Stimulated activated CD4-positive, alpha-beta T cell treated with anti-CD3 and anti-CD28 coated beads, Interleukin-1b, Interleukin-23, amount 100 ng/mL, for 24 hours (primary cell): ENCODE results near the gene MYOZ1.

Source experiments
- DNase-seq, 4 experiments: peaks; one replicate each; pipeline ENCODE4 v3.0.0-alpha.2; 2020; ENCODE audit warnings: low read depth in 4 of 4, low spot score in 1 of 4

MYOZ1 gene

DNA sequence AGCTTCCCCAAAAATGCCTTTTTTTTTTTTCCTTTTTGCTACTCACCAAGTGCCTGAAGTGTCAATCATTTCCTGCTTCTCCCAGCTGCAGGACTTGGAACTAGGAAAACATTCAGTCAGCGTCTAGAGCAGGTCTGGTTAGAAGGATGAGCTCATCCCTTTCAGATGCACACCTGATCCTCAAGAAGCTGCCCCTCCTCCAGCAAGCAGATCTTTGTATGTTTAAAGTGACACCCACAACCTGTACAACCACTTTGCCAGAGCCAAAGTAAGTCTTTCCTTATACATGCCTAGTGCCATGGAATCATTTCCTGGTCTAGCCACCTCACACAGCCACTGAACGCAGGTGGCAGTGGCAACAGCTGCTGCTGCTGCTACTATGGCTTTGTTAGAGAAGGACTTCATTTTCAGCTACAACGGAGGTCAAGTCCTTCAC is 39.8 kb downstream of the MYOZ1 start:
- no peak for DNase-seq

DNA sequence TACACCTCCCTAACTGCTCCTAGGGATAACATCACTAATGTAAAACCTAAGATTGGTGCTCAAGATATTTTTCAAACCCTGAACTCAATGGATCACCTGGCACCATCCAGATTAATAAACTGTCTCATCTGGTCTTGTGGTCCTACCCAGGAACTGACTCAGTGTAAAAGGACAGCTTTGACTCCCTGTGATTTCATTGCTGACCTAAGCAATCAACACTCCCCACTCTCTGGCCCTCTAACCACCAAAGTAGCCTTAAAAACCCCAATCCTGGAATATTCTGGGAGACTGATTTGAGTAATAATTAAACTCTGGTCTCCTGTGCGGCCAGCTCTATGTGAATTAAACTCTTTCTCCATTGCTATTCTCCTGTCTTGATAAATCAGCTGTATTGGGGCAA is 43.9 kb downstream of the MYOZ1 start:
- no peak for DNase-seq

DNA sequence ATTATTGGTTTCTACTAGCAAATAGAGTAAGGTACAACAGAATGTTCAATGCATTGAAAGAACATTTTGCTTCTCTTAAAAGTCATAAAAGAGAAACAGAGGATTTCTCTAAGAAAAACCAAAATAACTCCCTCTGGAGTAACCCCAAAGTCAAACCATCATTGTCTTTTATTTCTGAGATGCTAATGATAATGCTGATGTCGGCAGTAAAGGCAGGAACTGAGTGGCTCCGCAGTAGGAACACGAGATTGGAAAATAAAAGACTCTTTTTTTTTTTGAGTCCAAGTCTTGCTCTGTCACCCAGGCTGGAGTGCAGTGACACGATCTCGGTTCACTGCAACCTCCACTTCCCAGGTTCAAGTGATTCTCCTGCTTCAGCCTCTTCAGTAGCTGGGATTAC is 47.5 kb downstream of the MYOZ1 start:
- no peak for DNase-seq

- no peak for DNase-seq
These were observed 48.2 kb downstream of the MYOZ1 start for GRCh38 chr10:73593110-73593509.

GRCh38 chr10:73591935-73592699 is 49.2 kb downstream of the MYOZ1 start:
- DNase-seq: no peak

DNA sequence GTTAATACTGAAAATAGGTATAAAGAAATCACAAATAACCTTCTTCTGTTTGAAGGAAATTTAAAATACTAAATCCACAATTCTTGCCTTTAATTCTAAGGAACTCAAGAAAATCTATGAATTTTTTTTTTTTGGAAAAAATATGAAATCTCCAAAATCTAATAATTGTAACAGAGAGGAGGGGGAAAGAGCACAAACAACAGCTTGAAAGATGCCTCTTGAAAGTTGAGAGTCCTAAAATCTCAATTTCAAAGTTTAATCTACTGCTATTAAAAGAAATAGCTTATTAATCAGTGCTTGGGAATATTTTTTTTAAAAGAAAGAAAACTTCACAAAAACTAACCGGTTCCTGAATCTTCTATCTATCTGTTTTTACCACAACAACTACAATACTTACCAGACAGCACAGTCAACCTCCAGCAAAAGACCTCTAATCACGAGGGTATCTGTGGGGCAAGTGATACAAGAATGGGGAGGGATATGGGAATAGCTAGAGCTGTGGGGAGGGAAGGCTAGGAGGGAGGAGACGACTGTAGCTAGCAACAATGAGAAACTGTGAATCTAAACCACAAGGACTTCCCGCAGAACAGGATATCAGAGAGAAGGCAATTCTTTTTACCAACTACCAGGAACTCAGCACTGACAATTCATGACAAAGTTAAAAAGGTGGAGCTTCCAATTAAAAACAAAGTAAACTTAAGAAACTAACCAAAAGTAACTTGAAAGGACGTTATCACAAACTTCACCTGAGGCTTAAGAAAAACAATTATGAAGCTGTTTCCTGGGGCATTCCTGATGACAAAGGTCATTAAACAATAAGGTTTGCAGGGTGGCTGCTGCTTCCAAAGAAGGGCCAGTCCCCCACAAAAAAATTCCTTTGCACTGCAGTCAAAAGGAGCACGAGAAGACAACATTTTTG is 50.1 kb downstream of the MYOZ1 start, which contains the start of gene USP54:
Gene USP54 (minus strand): TSS at position 462 of the 919 bp plus-strand sequence. CDS start 15,684 bp downstream, outside the sequence.
- DNase-seq: no peak

DNA sequence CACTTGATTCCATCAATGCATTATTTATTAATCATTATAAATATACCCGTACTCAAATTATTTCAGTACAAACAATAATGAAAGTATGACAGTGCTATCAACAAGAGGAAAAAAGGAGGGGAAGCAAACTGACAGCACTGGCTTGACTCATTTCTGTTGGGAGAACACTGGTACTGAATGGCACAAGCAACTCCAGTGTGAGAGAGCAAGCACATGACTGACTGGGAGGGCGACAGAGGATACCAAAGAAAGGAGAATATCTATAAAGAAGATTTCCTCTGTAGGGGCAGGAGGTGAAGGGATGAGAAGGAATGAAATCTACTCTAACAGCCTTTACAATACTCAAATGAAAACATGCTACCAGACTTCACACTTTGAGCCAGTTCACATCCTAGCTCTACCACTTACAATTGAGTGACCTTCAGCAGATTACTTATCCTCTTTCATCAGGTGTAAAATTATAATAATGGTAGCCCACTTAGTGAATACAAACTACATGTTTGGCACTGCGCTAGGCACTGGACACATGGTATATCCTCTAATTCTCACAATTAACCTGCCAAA is 51.6 kb downstream of the MYOZ1 start:
- DNase-seq: no peak

GRCh38 chr10:73588656-73589055 is 52.6 kb downstream of the MYOZ1 start:
- no peak for DNase-seq

GRCh38 chr10:73586583-73586984 is 54.7 kb downstream of the MYOZ1 start:
- DNase-seq: no peak

DNA sequence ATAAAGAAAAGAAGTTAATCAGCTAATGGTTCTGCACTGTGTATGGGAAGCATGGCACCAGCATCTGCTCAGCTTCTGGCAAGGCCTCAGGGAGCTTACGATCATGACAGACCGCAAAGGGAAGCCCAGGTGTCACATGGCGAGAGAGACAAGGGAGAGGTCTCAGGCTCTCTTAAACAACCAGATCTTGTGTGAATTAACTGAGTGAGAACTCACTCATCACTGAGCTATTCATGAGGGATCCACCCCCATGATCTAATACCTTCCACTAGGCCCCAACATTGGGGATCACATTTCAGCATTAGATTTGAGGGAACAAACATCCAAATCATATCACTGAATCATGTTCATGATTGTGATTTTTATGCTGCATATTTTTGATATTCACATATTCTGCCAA is 55.9 kb downstream of the MYOZ1 start:
- DNase-seq: no peak

DNA sequence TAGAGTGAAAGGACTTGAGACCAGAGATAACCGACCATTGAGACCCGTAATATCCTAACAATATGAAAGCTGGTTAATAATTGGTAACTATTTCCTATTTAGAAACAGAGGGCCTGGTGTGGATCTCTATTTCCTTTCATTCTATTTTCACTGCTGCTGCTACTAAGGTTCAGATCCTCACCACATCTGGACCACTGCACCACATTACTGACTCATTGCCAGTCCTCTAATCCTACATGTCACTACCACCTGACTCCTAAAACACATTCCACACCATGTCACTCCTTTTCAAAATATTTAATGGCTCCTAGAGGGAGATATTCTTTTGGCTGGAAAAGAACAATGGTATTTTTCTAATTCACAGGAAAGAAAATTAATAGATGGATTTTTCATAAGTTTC is 56.5 kb downstream of the MYOZ1 start:
- DNase-seq: no peak

- DNase-seq: no peak
These were observed 59.4 kb downstream of the MYOZ1 start for GRCh38 chr10:73581918-73582317.
